Pancreas (tissue), 10 donors: ENCODE data around the gene PTPRF. TPM values are rescaled to one million over a fixed set of nuclear protein-coding genes. Genes with fewer than 3 reads are reported as not detected.

Experiments used
- ATAC-seq, 4 donors: fragments of 200-7000 bp; cut with Tn5 transposase; one replicate each; pipeline versions ENCODE4 v1.8.0 to v1.9.1; 2020; ENCODE audit warnings: mild to moderate bottlenecking in 4 of 4, moderate library complexity in 4 of 4
- DNase-seq, 6 donors: peaks; one replicate each; pipeline ENCODE4 v3.0.0-alpha.2; 2020
- FAIRE-seq: peaks from 2 replicates; lab custom pipeline; 2012; peaks lifted over from hg19 to GRCh38; lab: Jason Lieb, UNC
- H3K27ac ChIP-seq, 4 donors: fragments of 200-600 bp; sonication (generic); 1 replicate in 3 of 4; 2 replicates in 1 of 4; pipeline versions ENCODE4 v1.5.0 to v1.8.0; 2020
- H3K27me3 ChIP-seq, 4 donors: fragments of 200-600 bp; one replicate each; pipeline ENCODE4 v1.8.0; 2021
- H3K36me3 ChIP-seq, 3 donors: fragments of 200-600 bp; sonication (generic) in 1 of 3; one replicate each; pipeline versions ENCODE4 v1.5.0 to v1.8.0; 2020 to 2021
- H3K4me1 ChIP-seq, 3 donors: fragments of 200-600 bp; one replicate each; pipeline ENCODE4 v1.8.0; 2021
- H3K4me3 ChIP-seq, 4 donors: fragments of 200-600 bp; sonication (generic) in 2 of 4; one replicate each; pipeline versions ENCODE4 v1.5.0 to v1.8.0; 2020 to 2021
- H3K9me3 ChIP-seq, 4 donors: fragments of 200-600 bp; one replicate each; pipeline ENCODE4 v1.8.0; 2021
- CTCF ChIP-seq, 4 donors: fragments of 200-600 bp; sonication (generic) in 3 of 4; IDR thresholded peaks; one replicate each; pipeline versions ENCODE4 v1.5.0 to v1.8.0; 2021; ENCODE audit warnings: antibody characterized with exemption in 4 of 4
- WGBS, 2 donors: extraction: QIAGEN DNeasy Blood & Tissue Kit; methylation state at CpG; one replicate each; pipeline ENCODE4 v1.1.7; 2013; 5-methylcytosine and 5-hydroxymethylcytosine counted together
- intact Hi-C, 3 donors: fragments of 100-400 bp; cut with DNase I; formaldehyde crosslinking; loops; one replicate each; pipeline versions ENCODE4 v1.11.1 to v1.14.2; 2022
- polyA plus RNA-seq, 2 donors: library from polyadenylated mRNA; stranded (reverse); fragments of 200-250 nt; gene quantifications; one replicate each; pipeline ENCODE4 v1.2.3, GENCODE V29; 2013
- total RNA-seq, 6 donors: library from RNA; stranded (reverse); fragmentation: NEBNext Ultra II Directional in 4 of 6; extraction: Animal tissue kit (Norgen Biotek cat#: 25700) in 4 of 6; gene quantifications; one replicate each; pipeline versions ENCODE4 v1.2.1 to v1.2.4, GENCODE V29; 2021 to 2023
- donor health status: healthy with polysubstance abuse.
- donor health status: DM: no; HTN: no; CAD: no; lungs with moderate emphysema.
- donor health status: DM: no; HTN: no; CAD: no.
- donor health status: control.
- donor health status: control.
- donor health status: Bipolar disorder and iron deficiency.
- donor health status: DM: yes; HTN: yes; CAD: no.
- donor health status: DM: no; HTN: no; CAD: no.
- donor health status: DM: no; HTN: no; CAD: no.
- donor health status: DM: yes; HTN: yes; CAD: no.

Gene PTPRF
- total and polyA plus RNA-seq, 8 donors: 42.9 to 210 (median 129) TPM

- H3K9me3 ChIP-seq: no peaks in the 10 kb centered on the region
- no peak overlapping the region for H3K4me3 ChIP-seq
- 91 to 95% methylated on average over 8 of the region's 8 CpGs for WGBS, 2 donors
- DNase-seq (no peak), ATAC-seq (no peak), FAIRE-seq (no peak)
- no peaks in the 10 kb centered on the region for H3K36me3 ChIP-seq
- H3K27ac ChIP-seq: no peak overlapping the region
- intact Hi-C loops: loop anchor here in 1 of 3 donors (10.0 kb wide), 1 partner anchor 59 kb away; no protein-coding TSS in a partner anchor
- no peaks in the 10 kb centered on the region for H3K4me1 ChIP-seq
- TF ChIP-seq CTCF (IDR thresholded peaks at IDR 0.05): no peak
- H3K27me3 ChIP-seq: no peaks in the 10 kb centered on the region
These were observed 27.1 kb upstream of the PTPRF start for GRCh38 chr1:43503534-43503933.

GRCh38 chr1:43505077-43505780 lies 25.5 kb upstream of the PTPRF start:
- ATAC-seq (peak; percentile 58 to 87 (median 76)), FAIRE-seq (no peak), DNase-seq (peak in 2 of 6 donors; percentile 17 to 51)
- Histone ChIP-seq H3K36me3 (no peaks in the 10 kb centered on the region), H3K4me1 (no peaks in the 10 kb centered on the region), H3K27me3 (no peaks in the 10 kb centered on the region), H3K9me3 (no peaks in the 10 kb centered on the region), H3K4me3 (no peak overlapping the region), H3K27ac (no peak overlapping the region)
- WGBS, 2 donors: 69 to 70% methylated on average over 10 of the region's 10 CpGs
- intact Hi-C loops: loop anchor here in 1 of 3 donors (10.0 kb wide), 1 partner anchor 60 kb away; no protein-coding TSS in a partner anchor
- no peak for TF ChIP-seq CTCF (IDR thresholded peaks at IDR 0.05)

GRCh38 chr1:43506233-43506632 lies 24.4 kb upstream of the PTPRF start:
- intact Hi-C loops: loop anchor here in 1 of 3 donors (10.0 kb wide), 1 partner anchor 61 kb away; no protein-coding TSS in a partner anchor
- Histone ChIP-seq H3K27me3 (no peaks in the 10 kb centered on the region), H3K4me1 (no peaks in the 10 kb centered on the region), H3K4me3 (no peak overlapping the region), H3K9me3 (no peaks in the 10 kb centered on the region), H3K27ac (no peak overlapping the region), H3K36me3 (no peaks in the 10 kb centered on the region)
- TF ChIP-seq CTCF (IDR thresholded peaks at IDR 0.05): no peak
- 91 to 92% methylated on average over 6 of the region's 6 CpGs for WGBS, 2 donors
- FAIRE-seq (no peak), DNase-seq (no peak), ATAC-seq (no peak)

GRCh38 chr1:43507296-43508295 lies 23.1 kb upstream of the PTPRF start:
- H3K36me3 ChIP-seq: no peaks in the 10 kb centered on the region
- DNase-seq (no peak), FAIRE-seq (no peak), ATAC-seq (no peak)
- no peaks in the 10 kb centered on the region for H3K27me3 ChIP-seq
- H3K9me3 ChIP-seq: no peaks in the 10 kb centered on the region
- no peak for TF ChIP-seq CTCF (IDR thresholded peaks at IDR 0.05)
- no peak overlapping the region for H3K4me3 ChIP-seq
- intact Hi-C loops: loop anchor here in 1 of 3 donors (10.0 kb wide), 1 partner anchor 63 kb away; no protein-coding TSS in a partner anchor
- WGBS, 2 donors: 76 to 91% methylated on average over 5 of the region's 5 CpGs
- H3K27ac ChIP-seq: no peak overlapping the region
- no peaks in the 10 kb centered on the region for H3K4me1 ChIP-seq
